H1 (cell line): ENCODE results near the gene AVL9. TPM values are rescaled to one million over a fixed set of nuclear protein-coding genes. Genes with fewer than 3 reads are reported as not detected.

ENCODE experiments used
- CTCF ChIA-PET: fragments of 300-600 bp; sonication (Branson Sonifier 250); formaldehyde crosslinking; loops from one replicate; lab custom pipeline; 2021; ENCODE audit not compliant: partially characterized antibody; lab: Charles Lee
- POLR2A ChIA-PET: fragments of 300-600 bp; sonication (Branson Sonifier 250); formaldehyde crosslinking; loops from one replicate; lab custom pipeline; 2021; ENCODE audit warnings: inconsistent platforms; ENCODE audit not compliant: partially characterized antibody; lab: Charles Lee
- DNase-seq, 2 experiments: peaks; one replicate each; pipeline versions ENCODE4 v3.0.0 to v3.0.0-alpha.2; 2010 to 2022; ENCODE audit warnings: low spot score in 2 of 2, low read depth in 1 of 2, mixed read lengths in 1 of 2
- FAIRE-seq: peaks from 2 replicates; lab custom pipeline; 2011; peaks lifted over from hg19 to GRCh38; lab: Jason Lieb, UNC
- H2AFZ ChIP-seq: 2 replicates; pipeline ENCODE4 v1.8.1; 2012; ENCODE audit warnings: low read length, inconsistent platforms
- H2AK5ac ChIP-seq: 2 replicates; pipeline ENCODE4 v1.6.1; 2013; ENCODE audit warnings: low read depth, low read length
- H2BK120ac ChIP-seq: replicated peaks from 2 replicates; pipeline ENCODE3; 2013; ENCODE audit warnings: low read depth, low read length, inconsistent platforms
- H2BK12ac ChIP-seq: 2 replicates; pipeline ENCODE4 v1.6.1; 2013; ENCODE audit warnings: low read depth, low read length
- H2BK15ac ChIP-seq: 2 replicates; pipeline ENCODE4 v1.6.1; 2013; ENCODE audit warnings: low read length
- H2BK20ac ChIP-seq: 2 replicates; pipeline ENCODE4 v1.6.1; 2013; ENCODE audit warnings: low read length
- H2BK5ac ChIP-seq: 2 replicates; pipeline ENCODE4 v1.6.1; 2013; ENCODE audit warnings: low read depth, low read length
- H3K14ac ChIP-seq: 2 replicates; pipeline ENCODE4 v1.6.1; 2013; ENCODE audit warnings: inconsistent platforms; ENCODE audit not compliant: insufficient read length
- H3K18ac ChIP-seq: 2 replicates; pipeline ENCODE4 v1.6.1; 2013; ENCODE audit warnings: low read length; ENCODE audit errors: extremely low read depth
- H3K23ac ChIP-seq: 2 replicates; pipeline ENCODE4 v1.6.1; 2013; ENCODE audit warnings: inconsistent platforms; ENCODE audit not compliant: insufficient read length
- H3K23me2 ChIP-seq: 2 replicates; pipeline ENCODE4 v1.6.1; 2013; ENCODE audit warnings: low read depth, low read length
- H3K27ac ChIP-seq: 2 replicates; pipeline ENCODE4 v1.6.1; 2011; ENCODE audit warnings: low read depth, low read length, inconsistent platforms
- H3K27me3 ChIP-seq, 4 experiments: replicated peaks in 1 of 4; 1 replicate in 1 of 4; 2 replicates in 3 of 4; pipeline versions ENCODE4 v1.6.1 to v1.8.1; 2011 to 2013; ENCODE audit warnings: low read length in 3 of 4, mild to moderate bottlenecking in 3 of 4, inconsistent platforms in 2 of 4, mixed read lengths in 2 of 4, moderate library complexity in 1 of 4; ENCODE audit not compliant: control insufficient read depth in 3 of 4, insufficient read depth in 3 of 4; ENCODE audit errors: extremely low read depth in 1 of 4
- H3K36me3 ChIP-seq, 4 experiments: 2 replicates each; pipeline versions ENCODE4 v1.6.1 to v1.8.1; 2011 to 2013; ENCODE audit warnings: mild to moderate bottlenecking in 4 of 4, low read length in 3 of 4, moderate library complexity in 2 of 4, control low read depth in 1 of 4, inconsistent platforms in 1 of 4; ENCODE audit not compliant: insufficient read depth in 4 of 4, control insufficient read depth in 2 of 4
- H3K4ac ChIP-seq: replicated peaks from 2 replicates; pipeline ENCODE3; 2013; ENCODE audit warnings: low read length, low read depth, mixed read lengths, inconsistent platforms; ENCODE audit not compliant: insufficient read length
- H3K4me1 ChIP-seq, 4 experiments: replicated peaks in 1 of 4; 1 replicate in 1 of 4; 2 replicates in 3 of 4; pipeline versions ENCODE4 v1.6.1 to v1.8.1; 2011 to 2013; ENCODE audit warnings: low read length in 3 of 4, inconsistent platforms in 2 of 4, mixed read lengths in 1 of 4; ENCODE audit not compliant: insufficient read depth in 4 of 4, control insufficient read depth in 3 of 4
- H3K4me2 ChIP-seq, 2 experiments: 2 replicates each; pipeline versions ENCODE4 v1.6.1 to v1.8.1; 2011 to 2013; ENCODE audit warnings: low read depth in 2 of 2, low read length in 2 of 2, control low read depth in 1 of 2, inconsistent platforms in 1 of 2, mild to moderate bottlenecking in 1 of 2; ENCODE audit not compliant: insufficient read depth in 1 of 2
- H3K4me3 ChIP-seq, 4 experiments: fragments of 200-600, 300-600 bp in 1 of 4; sonication (generic), shearing (Covaris generic), sonication (Bioruptor Twin) in 1 of 4; 2 replicates each; pipeline versions ENCODE4 v1.5.1 to v1.8.1; 2011 to 2016; ENCODE audit warnings: low read length in 4 of 4, low read depth in 3 of 4, control low read depth in 2 of 4, inconsistent platforms in 2 of 4, mild to moderate bottlenecking in 2 of 4, mixed read lengths in 1 of 4, moderate library complexity in 1 of 4; ENCODE audit not compliant: insufficient read depth in 2 of 4; ENCODE audit errors: extremely low read depth in 1 of 4
- H3K56ac ChIP-seq: replicated peaks from 2 replicates; pipeline ENCODE3; 2013; ENCODE audit warnings: low read depth, mild to moderate bottlenecking, mixed read lengths, low read length, inconsistent platforms; ENCODE audit not compliant: insufficient read length
- H3K79me1 ChIP-seq: 2 replicates; pipeline ENCODE4 v1.6.1; 2013; ENCODE audit warnings: low read depth, low read length, control low read depth
- H3K79me2 ChIP-seq, 2 experiments: 2 replicates each; pipeline versions ENCODE4 v1.6.1 to v1.8.1; 2012 to 2013; ENCODE audit warnings: low read length in 2 of 2, mild to moderate bottlenecking in 2 of 2, inconsistent platforms in 1 of 2; ENCODE audit not compliant: insufficient read depth in 2 of 2, control insufficient read depth in 1 of 2
- H3K9ac ChIP-seq, 4 experiments: replicated peaks in 1 of 4; 1 replicate in 1 of 4; 2 replicates in 3 of 4; pipeline versions ENCODE4 v1.6.1 to v1.8.1; 2011 to 2013; ENCODE audit warnings: low read depth in 3 of 4, low read length in 3 of 4, control low read depth in 2 of 4, mild to moderate bottlenecking in 2 of 4, moderate library complexity in 2 of 4, inconsistent platforms in 1 of 4; ENCODE audit errors: extremely low read depth in 1 of 4
- H3K9me3 ChIP-seq, 2 experiments: 2 replicates each; pipeline versions ENCODE4 v1.6.1 to v1.8.1; 2012 to 2013; ENCODE audit warnings: mild to moderate bottlenecking in 2 of 2, moderate library complexity in 2 of 2, control low read depth in 1 of 2, inconsistent platforms in 1 of 2, low read depth in 1 of 2, low read length in 1 of 2, mixed read lengths in 1 of 2; ENCODE audit not compliant: insufficient read depth in 2 of 2
- H4K20me1 ChIP-seq, 2 experiments: replicated peaks in 1 of 2; 2 replicates each; pipeline versions ENCODE3 to v1.8.1; 2011 to 2013; ENCODE audit warnings: inconsistent platforms in 2 of 2, low read length in 2 of 2, mild to moderate bottlenecking in 1 of 2; ENCODE audit not compliant: insufficient read depth in 2 of 2, control insufficient read depth in 1 of 2
- H4K5ac ChIP-seq: 2 replicates; pipeline ENCODE4 v1.6.1; 2013; ENCODE audit warnings: low read length, low read depth, mixed read lengths, inconsistent platforms; ENCODE audit not compliant: insufficient read length
- H4K8ac ChIP-seq: 2 replicates; pipeline ENCODE4 v1.8.0; 2013; ENCODE audit warnings: mild to moderate bottlenecking, moderate library complexity, low read length, inconsistent platforms; ENCODE audit not compliant: insufficient read depth; ENCODE audit errors: extremely low read depth
- H4K91ac ChIP-seq: replicated peaks from 2 replicates; pipeline ENCODE3; 2013; ENCODE audit warnings: low read length, mixed read lengths, inconsistent platforms; ENCODE audit not compliant: insufficient read length
- BRCA1 ChIP-seq: IDR thresholded peaks from 2 replicates; pipeline ENCODE4 v1.6.1; 2012; ENCODE audit warnings: low read depth, low read length, improper control_type of control experiment
- CTBP2 ChIP-seq: IDR thresholded peaks from 2 replicates; pipeline ENCODE4 v1.7.0; 2011; ENCODE audit warnings: borderline replicate concordance, mild to moderate bottlenecking, moderate library complexity, mixed read lengths, low read length; ENCODE audit not compliant: insufficient read depth, insufficient read length
- EGR1 ChIP-seq: IDR thresholded peaks from 2 replicates; pipeline ENCODE4 v1.6.1; 2011; ENCODE audit warnings: low read depth, low read length, borderline replicate concordance
- FOSL1 ChIP-seq: IDR thresholded peaks from 2 replicates; pipeline ENCODE4 v1.6.1; 2011; ENCODE audit warnings: mild to moderate bottlenecking, low read depth, low read length, moderate library complexity; ENCODE audit not compliant: insufficient read depth
- GABPA ChIP-seq: IDR thresholded peaks from 2 replicates; pipeline ENCODE4 v1.6.1; 2011; ENCODE audit warnings: mild to moderate bottlenecking, low read length, moderate library complexity, borderline replicate concordance; ENCODE audit not compliant: insufficient read depth
- GTF2F1 ChIP-seq: IDR thresholded peaks from 2 replicates; pipeline ENCODE4 v1.6.1; 2012; ENCODE audit warnings: low read depth, low read length, improper control_type of control experiment, borderline replicate concordance
- JUND ChIP-seq: IDR thresholded peaks from 2 replicates; pipeline ENCODE4 v1.6.1; 2011; ENCODE audit warnings: mild to moderate bottlenecking, improper control_type of control experiment, low read length
- KDM5A ChIP-seq: fragments of 200-600 bp; IDR thresholded peaks from 2 replicates; pipeline ENCODE4 v1.7.1; 2012; ENCODE audit warnings: mild to moderate bottlenecking, low read length, inconsistent platforms, mixed read lengths
- POLR2A ChIP-seq, 2 experiments: IDR thresholded peaks; 1 replicate in 1 of 2; 2 replicates in 1 of 2; pipeline ENCODE4 v1.6.1; 2011; ENCODE audit warnings: low read depth in 2 of 2, low read length in 2 of 2, mild to moderate bottlenecking in 2 of 2; ENCODE audit errors: control extremely low read depth in 1 of 2
- POU5F1 ChIP-seq: IDR thresholded peaks from 2 replicates; pipeline ENCODE4 v1.6.1; 2011; ENCODE audit warnings: low read depth, mild to moderate bottlenecking, low read length, moderate library complexity
- SIN3A ChIP-seq, 2 experiments: IDR thresholded peaks in 1 of 2; conservative IDR thresholded peaks in 1 of 2; 2 replicates each; pipeline ENCODE4 v1.6.1; 2011 to 2012; ENCODE audit warnings: low read length in 2 of 2, improper control_type of control experiment in 1 of 2, low read depth in 1 of 2, mild to moderate bottlenecking in 1 of 2
- SIRT6 ChIP-seq: IDR thresholded peaks from one replicate; pipeline ENCODE4 v1.7.1; 2012; ENCODE audit warnings: low read length, inconsistent platforms
- SP4 ChIP-seq: IDR thresholded peaks from 2 replicates; pipeline ENCODE4 v1.6.1; 2012; ENCODE audit warnings: low read length, inconsistent platforms
- SRF ChIP-seq: IDR thresholded peaks from 2 replicates; pipeline ENCODE4 v1.6.1; 2011; ENCODE audit warnings: mild to moderate bottlenecking, low read depth, low read length, moderate library complexity
- polyA plus RNA-seq, 7 experiments: library from polyadenylated mRNA; depleted of rRNA in 3 of 7; stranded (reverse) in 5 of 7; unstranded in 2 of 7; fragments of >200 nt in 5 of 7; fragments of 200-250 nt in 2 of 7; gene quantifications; 1 replicate in 5 of 7; 2 replicates in 1 of 7; 4 replicates in 1 of 7; pipeline versions ENCODE4 v1.2.1 to v1.2.3, GENCODE V29; 2011 to 2013; ENCODE audit warnings: missing spikeins in 2 of 7, mixed read lengths in 2 of 7
- total RNA-seq: library from RNA; stranded (reverse); fragmentation: NEBNext Ultra II Directional; extraction: Animal tissue kit (Norgen Biotek cat#: 25700); gene quantifications from 2 replicates; pipeline ENCODE4 v1.2.1, GENCODE V29; 2021
- TF ChIP-seq, protein P1 (sequence below): IDR thresholded peaks from 2 replicates; pipeline ENCODE4 v1.6.1; 2012; ENCODE audit warnings: low read length, inconsistent platforms

The AVL9 gene
- total and polyA plus RNA-seq, 2 of the 8 experiments (the other 6 are each of a cell fraction or from before 2014, with no cell fraction given): 15.5 to 42.1 TPM

GRCh38 chr7:32462451-32462850, 32.8 kb upstream of the AVL9 start:
- Histone ChIP-seq H2BK15ac (no peak overlapping the region), H4K20me1 (no peaks in the 10 kb centered on the region), H4K8ac (no peak overlapping the region), H3K27ac (no peak overlapping the region), H3K4me3 (no peak overlapping the region), H3K23ac (no peak overlapping the region), H3K79me2 (no peaks in the 10 kb centered on the region), H3K36me3 (no peaks in the 10 kb centered on the region), H3K4ac (no peak overlapping the region), H4K91ac (no peak overlapping the region), H3K23me2 (no peaks in the 10 kb centered on the region), H2BK12ac (no peak overlapping the region), H3K14ac (no peak overlapping the region), H2BK120ac (no peak overlapping the region), H3K4me2 (no peak overlapping the region), H3K79me1 (no peaks in the 10 kb centered on the region), H3K9ac (no peak overlapping the region), H2AK5ac (no peak overlapping the region), H3K4me1 (no peaks in the 10 kb centered on the region), H2BK20ac (no peak overlapping the region), H2BK5ac (no peak overlapping the region), H3K27me3 (no peaks in the 10 kb centered on the region), H2AFZ (no peak overlapping the region), H3K9me3 (no peaks in the 10 kb centered on the region), H3K18ac (no peak overlapping the region), H3K56ac (no peak overlapping the region), H4K5ac (no peak overlapping the region)
- ChIA-PET CTCF (no interaction called here), POLR2A (interaction anchor here (1.7 kb wide), 1 partner anchor 10 kb away, joined by 3 read pairs; no protein-coding TSS in a partner anchor)
- peak in 1 of 2 experiments; percentile 14 for DNase-seq
- FAIRE-seq: no peak
- no peak for TF ChIP-seq SIN3A (conservative IDR thresholded peaks at IDR 0.05 in 1 of 2, IDR thresholded peaks at IDR 0.05 in 1 of 2; ENCODE audit: low read depth in 1 of 2, low read length in 2 of 2)
- no peak for TF ChIP-seq SIRT6
- TF ChIP-seq POLR2A (IDR thresholded peaks at IDR 0.05; ENCODE audit: control extremely low read depth in 1 of 2, low read depth in 2 of 2, low read length in 2 of 2): no peak
- no peak for TF ChIP-seq EGR1
- no peak for TF ChIP-seq JUND
- no peak for TF ChIP-seq POU5F1
- TF ChIP-seq, protein P1, sequence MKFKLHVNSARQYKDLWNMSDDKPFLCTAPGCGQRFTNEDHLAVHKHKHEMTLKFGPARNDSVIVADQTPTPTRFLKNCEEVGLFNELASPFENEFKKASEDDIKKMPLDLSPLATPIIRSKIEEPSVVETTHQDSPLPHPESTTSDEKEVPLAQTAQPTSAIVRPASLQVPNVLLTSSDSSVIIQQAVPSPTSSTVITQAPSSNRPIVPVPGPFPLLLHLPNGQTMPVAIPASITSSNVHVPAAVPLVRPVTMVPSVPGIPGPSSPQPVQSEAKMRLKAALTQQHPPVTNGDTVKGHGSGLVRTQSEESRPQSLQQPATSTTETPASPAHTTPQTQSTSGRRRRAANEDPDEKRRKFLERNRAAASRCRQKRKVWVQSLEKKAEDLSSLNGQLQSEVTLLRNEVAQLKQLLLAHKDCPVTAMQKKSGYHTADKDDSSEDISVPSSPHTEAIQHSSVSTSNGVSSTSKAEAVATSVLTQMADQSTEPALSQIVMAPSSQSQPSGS: no peak
- no peak for TF ChIP-seq GABPA
- no peak for TF ChIP-seq BRCA1
- no peak for TF ChIP-seq CTBP2
- no peak for TF ChIP-seq FOSL1
- no peak for TF ChIP-seq KDM5A
- no peak for TF ChIP-seq SP4
- TF ChIP-seq SRF: no peak
- TF ChIP-seq GTF2F1: no peak
